Keratinocyte (primary cell): Measurements from ENCODE around the gene SCP2.

ENCODE experiments used
- CTCF ChIP-seq, 3 experiments: IDR thresholded peaks in 1 of 3; conservative IDR thresholded peaks in 1 of 3; optimal IDR thresholded peaks in 1 of 3; 2 replicates in 2 of 3; 3 replicates in 1 of 3; pipeline versions ENCODE3 to v1.5.1; 2011; ENCODE audit warnings: low read length in 3 of 3, mild to moderate bottlenecking in 3 of 3, moderate library complexity in 2 of 3, control low read depth in 1 of 3, inconsistent platforms in 1 of 3; ENCODE audit not compliant: insufficient read depth in 2 of 3; ENCODE audit errors: extremely low read depth in 1 of 3
- EZH2 ChIP-seq: IDR thresholded peaks from one replicate; pipeline ENCODE4 v1.6.1; 2012; ENCODE audit warnings: inconsistent platforms, mild to moderate bottlenecking, low read length, moderate library complexity

GRCh38 chr1:52978045-52978444, 51.0 kb downstream of the SCP2 start:
- TF ChIP-seq CTCF (optimal IDR thresholded peaks at IDR 0.05 in 1 of 3, IDR thresholded peaks at IDR 0.05 in 1 of 3, conservative IDR thresholded peaks at IDR 0.05 in 1 of 3; ENCODE audit: extremely low read depth in 1 of 3, insufficient read depth in 2 of 3, low read length in 3 of 3) (no peak), EZH2 (no peak)
